Progenitor cell of endocrine pancreas (in vitro differentiated cells): ENCODE measurements around the gene CARS2. TPM values are rescaled to one million over a fixed set of nuclear protein-coding genes. Genes with fewer than 3 reads are reported as not detected.

Source experiments
- DNase-seq: peaks from one replicate; pipeline ENCODE4 v3.0.0; 2021; ENCODE audit warnings: low spot score; ENCODE audit not compliant: unreplicated experiment
- H3K27ac Mint-ChIP-seq: 2 replicates; pipeline ENCODE4 v1.8.0; 2021; ENCODE audit warnings: mild to moderate bottlenecking, moderate library complexity, mixed read lengths
- H3K27me3 Mint-ChIP-seq: 2 replicates; pipeline ENCODE4 v1.8.0; 2021; ENCODE audit warnings: mixed read lengths
- H3K36me3 Mint-ChIP-seq: 2 replicates; pipeline ENCODE4 v1.8.0; 2022; ENCODE audit warnings: mixed read lengths; ENCODE audit not compliant: insufficient read depth
- H3K4me1 Mint-ChIP-seq: 2 replicates; pipeline ENCODE4 v1.8.0; 2021; ENCODE audit warnings: low read depth, mixed read lengths
- H3K4me3 Mint-ChIP-seq: 2 replicates; pipeline ENCODE4 v1.8.0; 2021; ENCODE audit warnings: low read depth, mild to moderate bottlenecking, moderate library complexity, mixed read lengths
- H3K9me3 Mint-ChIP-seq: 2 replicates; pipeline ENCODE4 v1.8.0; 2021; ENCODE audit warnings: low read depth, mixed read lengths
- CTCF ChIP-seq: fragments of 200-600 bp; sonication (generic); IDR thresholded peaks from one replicate; pipeline ENCODE4 v1.5.0; 2021; ENCODE audit warnings: antibody characterized with exemption, mild to moderate bottlenecking; ENCODE audit not compliant: unreplicated experiment
- total RNA-seq: library from RNA; stranded (reverse); gene quantifications from 2 replicates; pipeline ENCODE4 v1.2.1, GENCODE V29; 2021

CARS2 gene
- total RNA-seq, 1 donor from 2014 or later = 90.4 TPM

- Mint-ChIP-seq H3K4me1 (peaks cover 8% of the 10 kb centered on the region), H3K27me3 (no peaks in the 10 kb centered on the region), H3K4me3 (no peak overlapping the region), H3K9me3 (no peaks in the 10 kb centered on the region), H3K27ac (peak overlapping the region; percentile 85), H3K36me3 (peaks cover 27% of the 10 kb centered on the region)
- no peak for DNase-seq
- no peak for TF ChIP-seq CTCF
Observed at GRCh38 chr13:110638814-110639806, 66.8 kb downstream of the CARS2 start.

- H3K27me3 Mint-ChIP-seq = no peaks in the 10 kb centered on the region
- peaks cover 8% of the 10 kb centered on the region for H3K4me1 Mint-ChIP-seq
- DNase-seq = no peak
- H3K27ac Mint-ChIP-seq = no peak overlapping the region
- H3K36me3 Mint-ChIP-seq = peaks cover 29% of the 10 kb centered on the region
- TF ChIP-seq CTCF = no peak
- no peak overlapping the region for H3K4me3 Mint-ChIP-seq
- no peaks in the 10 kb centered on the region for H3K9me3 Mint-ChIP-seq
Observed at GRCh38 chr13:110638257-110638656, 67.7 kb downstream of the CARS2 start.

- Mint-ChIP-seq H3K4me1 (peaks cover 8% of the 10 kb centered on the region), H3K27ac (no peak overlapping the region), H3K4me3 (no peak overlapping the region), H3K9me3 (no peaks in the 10 kb centered on the region), H3K27me3 (no peaks in the 10 kb centered on the region), H3K36me3 (peaks cover 26% of the 10 kb centered on the region)
- no peak for TF ChIP-seq CTCF
- no peak for DNase-seq
Observed at GRCh38 chr13:110637747-110638146, 68.2 kb downstream of the CARS2 start.

GRCh38 chr13:110637275-110637674, 68.6 kb downstream of the CARS2 start:
- no peak for TF ChIP-seq CTCF
- H3K27ac Mint-ChIP-seq = no peak overlapping the region
- H3K9me3 Mint-ChIP-seq = peaks cover 2% of the 10 kb centered on the region
- no peak for DNase-seq
- H3K4me3 Mint-ChIP-seq = no peak overlapping the region
- H3K27me3 Mint-ChIP-seq = no peaks in the 10 kb centered on the region
- H3K4me1 Mint-ChIP-seq = peaks cover 8% of the 10 kb centered on the region
- peaks cover 28% of the 10 kb centered on the region for H3K36me3 Mint-ChIP-seq

- no peak for TF ChIP-seq CTCF
- Mint-ChIP-seq H3K4me1 (peaks cover 8% of the 10 kb centered on the region), H3K36me3 (peaks cover 33% of the 10 kb centered on the region), H3K27me3 (no peaks in the 10 kb centered on the region), H3K27ac (no peak overlapping the region), H3K4me3 (no peak overlapping the region), H3K9me3 (peaks cover 6% of the 10 kb centered on the region)
- DNase-seq = no peak
Observed at GRCh38 chr13:110636701-110637201, 69.2 kb downstream of the CARS2 start.
